ENCODE measurements around the gene EFNB3.

DNA sequence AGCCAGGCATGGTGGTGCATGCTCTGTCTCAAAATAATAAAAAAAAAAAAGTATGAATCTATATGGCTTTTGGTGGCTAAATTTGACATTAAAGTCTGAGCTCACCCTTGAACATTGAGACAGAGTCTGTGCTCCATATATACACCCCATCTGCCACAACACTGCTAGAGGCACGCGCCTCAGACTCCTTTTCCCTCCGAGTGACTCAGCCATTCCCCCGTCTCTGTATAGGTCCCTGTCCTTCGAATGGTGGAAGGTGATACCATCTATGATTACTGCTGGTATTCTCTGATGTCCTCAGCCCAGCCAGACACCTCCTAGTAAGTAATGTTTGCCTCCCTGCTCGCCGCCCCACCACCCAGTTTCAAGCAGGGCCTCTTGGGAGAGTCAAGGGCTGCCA, 4.5 kb upstream of the EFNB3 start:
- TF ChIP-seq, protein P1, sequence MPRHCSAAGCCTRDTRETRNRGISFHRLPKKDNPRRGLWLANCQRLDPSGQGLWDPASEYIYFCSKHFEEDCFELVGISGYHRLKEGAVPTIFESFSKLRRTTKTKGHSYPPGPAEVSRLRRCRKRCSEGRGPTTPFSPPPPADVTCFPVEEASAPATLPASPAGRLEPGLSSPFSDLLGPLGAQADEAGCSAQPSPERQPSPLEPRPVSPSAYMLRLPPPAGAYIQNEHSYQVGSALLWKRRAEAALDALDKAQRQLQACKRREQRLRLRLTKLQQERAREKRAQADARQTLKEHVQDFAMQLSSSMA (CRISPR knock-in tag; IDR thresholded peaks at IDR 0.05), result no peak
- TF ChIP-seq, protein P2, sequence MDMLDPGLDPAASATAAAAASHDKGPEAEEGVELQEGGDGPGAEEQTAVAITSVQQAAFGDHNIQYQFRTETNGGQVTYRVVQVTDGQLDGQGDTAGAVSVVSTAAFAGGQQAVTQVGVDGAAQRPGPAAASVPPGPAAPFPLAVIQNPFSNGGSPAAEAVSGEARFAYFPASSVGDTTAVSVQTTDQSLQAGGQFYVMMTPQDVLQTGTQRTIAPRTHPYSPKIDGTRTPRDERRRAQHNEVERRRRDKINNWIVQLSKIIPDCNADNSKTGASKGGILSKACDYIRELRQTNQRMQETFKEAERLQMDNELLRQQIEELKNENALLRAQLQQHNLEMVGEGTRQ (IDR thresholded peaks at IDR 0.05; ENCODE audit: low read depth, low read length), result no peak
- TF ChIP-seq, protein P2 (CRISPR knock-in tag; IDR thresholded peaks at IDR 0.05; ENCODE audit: borderline replicate concordance), result no peak
- TF ChIP-seq POLR2A (IDR thresholded peaks at IDR 0.05; ENCODE audit: insufficient read depth in 1 of 2, low read depth in 2 of 2, low read length in 2 of 2) (no peak), HDAC2 (CRISPR knock-in tag; IDR thresholded peaks at IDR 0.05) (no peak), MATR3 (CRISPR knock-in tag; IDR thresholded peaks at IDR 0.05) (no peak), ZNF766 (CRISPR knock-in tag; IDR thresholded peaks at IDR 0.05; ENCODE audit: borderline replicate concordance) (no peak), SMAD3 (CRISPR knock-in tag; IDR thresholded peaks at IDR 0.05) (no peak), MXI1 (IDR thresholded peaks at IDR 0.05; ENCODE audit: borderline replicate concordance, low read depth, low read length) (no peak), ZNF335 (CRISPR knock-in tag; IDR thresholded peaks at IDR 0.05) (no peak), ZNF768 (CRISPR knock-in tag; IDR thresholded peaks at IDR 0.05) (no peak), ZNF552 (CRISPR knock-in tag; IDR thresholded peaks at IDR 0.05; ENCODE audit: borderline replicate concordance) (no peak), ZNF556 (CRISPR knock-in tag; IDR thresholded peaks at IDR 0.05; ENCODE audit: borderline replicate concordance) (no peak), POLR2AphosphoS5 (IDR thresholded peaks at IDR 0.05; ENCODE audit: low read depth, low read length) (no peak)
- TF ChIP-seq, protein P3, sequence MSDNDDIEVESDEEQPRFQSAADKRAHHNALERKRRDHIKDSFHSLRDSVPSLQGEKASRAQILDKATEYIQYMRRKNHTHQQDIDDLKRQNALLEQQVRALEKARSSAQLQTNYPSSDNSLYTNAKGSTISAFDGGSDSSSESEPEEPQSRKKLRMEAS (IDR thresholded peaks at IDR 0.05), result no peak

All from HepG2 (cell line).